ENCODE data around the gene ZNF469. TPM values are rescaled to one million over a fixed set of nuclear protein-coding genes. Genes with fewer than 3 reads are reported as not detected.

The ZNF469 gene
- polyA plus RNA-seq, 1 donor from 2014 or later, result not detected

DNA sequence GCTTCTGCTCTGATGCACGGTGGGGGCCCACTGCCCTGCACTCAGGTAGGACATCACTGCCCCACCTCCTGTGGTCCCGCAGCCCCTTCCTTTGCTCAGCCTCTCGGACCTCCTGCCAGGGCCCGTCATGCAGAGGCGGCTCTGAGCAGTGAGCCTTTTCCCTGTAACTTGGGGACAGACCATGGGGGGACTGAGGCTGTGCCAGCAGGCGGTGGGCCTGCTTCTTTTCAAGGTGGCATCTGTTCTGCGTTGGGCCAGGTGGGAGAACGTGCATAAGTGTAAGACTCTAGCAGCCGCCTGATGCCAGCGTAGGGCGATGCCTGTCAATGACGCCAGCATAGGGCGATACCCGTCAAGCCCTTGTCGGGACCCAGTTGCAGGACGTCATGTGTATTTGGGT is 40.3 kb upstream of the ZNF469 start:
- Histone ChIP-seq H3K9me2 (ENCODE audit: insufficient read depth, low read length) (no peaks in the 10 kb centered on the region), H2AFZ (ENCODE audit: low read depth, low read length) (no peak overlapping the region), H3K4me2 (ENCODE audit: low read length) (no peak overlapping the region), H3F3A (ENCODE audit: insufficient read depth, low read length, poor library complexity, severe bottlenecking) (no peaks in the 10 kb centered on the region), H3K9ac (ENCODE audit: low read length) (no peak overlapping the region), H3K27ac (ENCODE audit: low read length) (no peak overlapping the region), H3K27me3 (ENCODE audit: insufficient read depth, low read depth, low read length) (no peaks in the 10 kb centered on the region), H3K36me3 (ENCODE audit: insufficient read depth, low read length) (no peaks in the 10 kb centered on the region), H4K20me1 (ENCODE audit: insufficient read depth) (no peaks in the 10 kb centered on the region), H3K9me3 (ENCODE audit: low read length) (no peaks in the 10 kb centered on the region), H3K4me3 (ENCODE audit: low read length) (no peak overlapping the region), H3K79me2 (replicated peaks; ENCODE audit: insufficient read depth, low read length) (no peaks in the 10 kb centered on the region)
- no peak for TF ChIP-seq EP300 (conservative IDR thresholded peaks at IDR 0.05; ENCODE audit: poor library complexity, severe bottlenecking)
- TF ChIP-seq EZH2 (IDR thresholded peaks at IDR 0.05; ENCODE audit: borderline replicate concordance, insufficient read depth, low read length, poor library complexity, severe bottlenecking), result no peak
- TF ChIP-seq POLR2AphosphoS5 (IDR thresholded peaks at IDR 0.05), result no peak
- no peak for TF ChIP-seq MXI1 (conservative IDR thresholded peaks at IDR 0.05; ENCODE audit: poor library complexity, severe bottlenecking)
- no peak for TF ChIP-seq RAD21 (conservative IDR thresholded peaks at IDR 0.05)
- TF ChIP-seq SMC3 (conservative IDR thresholded peaks at IDR 0.05; ENCODE audit: poor library complexity), result no peak
- TF ChIP-seq, protein P1, sequence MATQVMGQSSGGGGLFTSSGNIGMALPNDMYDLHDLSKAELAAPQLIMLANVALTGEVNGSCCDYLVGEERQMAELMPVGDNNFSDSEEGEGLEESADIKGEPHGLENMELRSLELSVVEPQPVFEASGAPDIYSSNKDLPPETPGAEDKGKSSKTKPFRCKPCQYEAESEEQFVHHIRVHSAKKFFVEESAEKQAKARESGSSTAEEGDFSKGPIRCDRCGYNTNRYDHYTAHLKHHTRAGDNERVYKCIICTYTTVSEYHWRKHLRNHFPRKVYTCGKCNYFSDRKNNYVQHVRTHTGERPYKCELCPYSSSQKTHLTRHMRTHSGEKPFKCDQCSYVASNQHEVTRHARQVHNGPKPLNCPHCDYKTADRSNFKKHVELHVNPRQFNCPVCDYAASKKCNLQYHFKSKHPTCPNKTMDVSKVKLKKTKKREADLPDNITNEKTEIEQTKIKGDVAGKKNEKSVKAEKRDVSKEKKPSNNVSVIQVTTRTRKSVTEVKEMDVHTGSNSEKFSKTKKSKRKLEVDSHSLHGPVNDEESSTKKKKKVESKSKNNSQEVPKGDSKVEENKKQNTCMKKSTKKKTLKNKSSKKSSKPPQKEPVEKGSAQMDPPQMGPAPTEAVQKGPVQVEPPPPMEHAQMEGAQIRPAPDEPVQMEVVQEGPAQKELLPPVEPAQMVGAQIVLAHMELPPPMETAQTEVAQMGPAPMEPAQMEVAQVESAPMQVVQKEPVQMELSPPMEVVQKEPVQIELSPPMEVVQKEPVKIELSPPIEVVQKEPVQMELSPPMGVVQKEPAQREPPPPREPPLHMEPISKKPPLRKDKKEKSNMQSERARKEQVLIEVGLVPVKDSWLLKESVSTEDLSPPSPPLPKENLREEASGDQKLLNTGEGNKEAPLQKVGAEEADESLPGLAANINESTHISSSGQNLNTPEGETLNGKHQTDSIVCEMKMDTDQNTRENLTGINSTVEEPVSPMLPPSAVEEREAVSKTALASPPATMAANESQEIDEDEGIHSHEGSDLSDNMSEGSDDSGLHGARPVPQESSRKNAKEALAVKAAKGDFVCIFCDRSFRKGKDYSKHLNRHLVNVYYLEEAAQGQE (IDR thresholded peaks at IDR 0.05; ENCODE audit: borderline replicate concordance), result no peak
- TF ChIP-seq, protein P2, sequence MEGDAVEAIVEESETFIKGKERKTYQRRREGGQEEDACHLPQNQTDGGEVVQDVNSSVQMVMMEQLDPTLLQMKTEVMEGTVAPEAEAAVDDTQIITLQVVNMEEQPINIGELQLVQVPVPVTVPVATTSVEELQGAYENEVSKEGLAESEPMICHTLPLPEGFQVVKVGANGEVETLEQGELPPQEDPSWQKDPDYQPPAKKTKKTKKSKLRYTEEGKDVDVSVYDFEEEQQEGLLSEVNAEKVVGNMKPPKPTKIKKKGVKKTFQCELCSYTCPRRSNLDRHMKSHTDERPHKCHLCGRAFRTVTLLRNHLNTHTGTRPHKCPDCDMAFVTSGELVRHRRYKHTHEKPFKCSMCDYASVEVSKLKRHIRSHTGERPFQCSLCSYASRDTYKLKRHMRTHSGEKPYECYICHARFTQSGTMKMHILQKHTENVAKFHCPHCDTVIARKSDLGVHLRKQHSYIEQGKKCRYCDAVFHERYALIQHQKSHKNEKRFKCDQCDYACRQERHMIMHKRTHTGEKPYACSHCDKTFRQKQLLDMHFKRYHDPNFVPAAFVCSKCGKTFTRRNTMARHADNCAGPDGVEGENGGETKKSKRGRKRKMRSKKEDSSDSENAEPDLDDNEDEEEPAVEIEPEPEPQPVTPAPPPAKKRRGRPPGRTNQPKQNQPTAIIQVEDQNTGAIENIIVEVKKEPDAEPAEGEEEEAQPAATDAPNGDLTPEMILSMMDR (IDR thresholded peaks at IDR 0.05; ENCODE audit: poor library complexity, severe bottlenecking), result no peak
- no peak for TF ChIP-seq TAF1 (IDR thresholded peaks at IDR 0.05; ENCODE audit: low read depth)

DNA sequence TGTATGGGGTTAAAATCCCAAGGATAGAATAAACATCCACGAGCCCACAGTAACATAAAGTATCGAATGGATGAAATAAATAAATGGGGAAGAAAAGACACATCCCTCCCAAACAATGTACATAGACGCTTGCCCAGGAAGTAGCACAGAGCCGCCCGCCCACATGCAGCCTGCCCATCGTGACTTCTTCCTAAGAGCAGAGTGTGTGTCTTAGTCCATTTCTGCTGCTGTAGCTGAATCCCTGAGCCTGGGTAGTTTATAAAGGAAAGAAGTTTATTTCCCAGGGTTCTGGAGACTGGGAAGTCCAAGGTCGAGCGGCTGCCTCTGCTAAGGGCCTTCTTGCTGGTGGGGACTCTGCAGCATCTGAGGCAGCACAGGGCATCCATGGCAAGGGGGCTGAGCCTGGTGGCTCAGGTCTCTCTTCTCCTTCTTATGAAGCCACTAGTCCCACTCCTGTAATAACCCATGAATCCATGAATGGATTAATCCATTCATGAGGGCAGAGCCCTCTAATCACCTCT is 39.4 kb upstream of the ZNF469 start:
- H3K9me2 ChIP-seq (ENCODE audit: insufficient read depth, low read length), result no peaks in the 10 kb centered on the region
- H3K9me3 ChIP-seq (ENCODE audit: low read length), result no peaks in the 10 kb centered on the region
- TF ChIP-seq, protein P1 (IDR thresholded peaks at IDR 0.05; ENCODE audit: borderline replicate concordance), result no peak
- TF ChIP-seq SMC3 (conservative IDR thresholded peaks at IDR 0.05; ENCODE audit: poor library complexity), result no peak
- H3K4me2 ChIP-seq (ENCODE audit: low read length), result no peak overlapping the region
- H3K4me3 ChIP-seq (ENCODE audit: low read length), result no peak overlapping the region
- H3K27ac ChIP-seq (ENCODE audit: low read length), result no peak overlapping the region
- no peak overlapping the region for H3K9ac ChIP-seq (ENCODE audit: low read length)
- H3K79me2 ChIP-seq (replicated peaks; ENCODE audit: insufficient read depth, low read length), result no peaks in the 10 kb centered on the region
- H3K27me3 ChIP-seq (ENCODE audit: insufficient read depth, low read depth, low read length), result no peaks in the 10 kb centered on the region
- no peak overlapping the region for H2AFZ ChIP-seq (ENCODE audit: low read depth, low read length)
- H3F3A ChIP-seq (ENCODE audit: insufficient read depth, low read length, poor library complexity, severe bottlenecking), result no peaks in the 10 kb centered on the region
- no peaks in the 10 kb centered on the region for H4K20me1 ChIP-seq (ENCODE audit: insufficient read depth)
- no peaks in the 10 kb centered on the region for H3K36me3 ChIP-seq (ENCODE audit: insufficient read depth, low read length)

Data from neural cell (in vitro differentiated cells).